ENCODE results near the gene C10orf71.

GRCh38 chr10:49277973-49278372 is 21.0 kb upstream of the C10orf71 start:
- TF ChIP-seq CTCF (IDR thresholded peaks at IDR 0.05) (no peak), POLR2A (IDR thresholded peaks at IDR 0.05; ENCODE audit: low read length) (no peak), ELK1 (IDR thresholded peaks at IDR 0.05; ENCODE audit: low read depth, low read length) (no peak), EP300 (IDR thresholded peaks at IDR 0.05) (no peak), RAD21 (conservative IDR thresholded peaks at IDR 0.05 in 1 of 2, IDR thresholded peaks at IDR 0.05 in 1 of 2) (no peak), REST (IDR thresholded peaks at IDR 0.05) (no peak), RCOR1 (IDR thresholded peaks at IDR 0.05; ENCODE audit: low read depth, low read length) (no peak), MAX (IDR thresholded peaks at IDR 0.05) (no peak), POLR2AphosphoS2 (conservative IDR thresholded peaks at IDR 0.05; ENCODE audit: low read length) (no peak), KDM5A (IDR thresholded peaks at IDR 0.05) (no peak), SREBF2 (IDR thresholded peaks at IDR 0.05) (no peak), TFCP2L1 (CRISPR knock-in tag; IDR thresholded peaks at IDR 0.05) (no peak), NFE2L2 (conservative IDR thresholded peaks at IDR 0.05; ENCODE audit: low read length) (no peak), FOXS1 (CRISPR knock-in tag; IDR thresholded peaks at IDR 0.05) (no peak)

Measured in A549 (cell line).